Stomach smooth muscle (tissue), 2 donors: ENCODE data around the gene PSG2.
"Not testable (repeated sequence)": the region's sequence is repeated elsewhere in the genome, so short reads cannot be mapped to it uniquely, and the experiment has no call there.

Experiments used
- H3K27ac ChIP-seq: one replicate; pipeline ENCODE4 v1.7.0; 2013; ENCODE audit warnings: mild to moderate bottlenecking, low read length, inconsistent platforms
- H3K27me3 ChIP-seq, 2 donors: one replicate each; pipeline ENCODE4 v1.7.0; 2013; ENCODE audit warnings: low read length in 2 of 2; ENCODE audit not compliant: insufficient read depth in 2 of 2, control insufficient read depth in 1 of 2
- H3K36me3 ChIP-seq, 2 donors: one replicate each; pipeline ENCODE4 v1.7.0; 2013; ENCODE audit warnings: low read length in 2 of 2; ENCODE audit not compliant: control insufficient read depth in 2 of 2, insufficient read depth in 2 of 2
- H3K4me1 ChIP-seq: one replicate; pipeline ENCODE4 v1.7.0; 2013; ENCODE audit warnings: low read length; ENCODE audit not compliant: control insufficient read depth, insufficient read depth
- H3K4me3 ChIP-seq, 2 donors: one replicate each; pipeline ENCODE4 v1.7.0; 2013; ENCODE audit warnings: low read length in 2 of 2
- H3K9ac ChIP-seq, 2 donors: one replicate each; pipeline ENCODE4 v1.7.0; 2013; ENCODE audit warnings: low read length in 2 of 2, mild to moderate bottlenecking in 1 of 2
- H3K9me3 ChIP-seq, 2 donors: one replicate each; pipeline ENCODE4 v1.7.0; 2013; ENCODE audit warnings: low read length in 2 of 2; ENCODE audit not compliant: control insufficient read depth in 2 of 2
- donor health status: healthy.
- donor health status: Pancreatic carcinoma.

PSG2 gene

GRCh38 chr19:43077881-43078280 is 4.6 kb downstream of the PSG2 start:
- not testable (repeated sequence) for H3K27ac ChIP-seq, H3K4me3 ChIP-seq, H3K36me3 ChIP-seq, H3K27me3 ChIP-seq, H3K9me3 ChIP-seq, H3K9ac ChIP-seq, H3K4me1 ChIP-seq

GRCh38 chr19:43062418-43062817 is 20.1 kb downstream of the PSG2 start:
- H3K4me3 ChIP-seq, H3K36me3 ChIP-seq, H3K27ac ChIP-seq, H3K9ac ChIP-seq, H3K4me1 ChIP-seq, H3K27me3 ChIP-seq, H3K9me3 ChIP-seq: not testable (repeated sequence)

- H3K4me1 ChIP-seq, H3K27me3 ChIP-seq, H3K4me3 ChIP-seq, H3K27ac ChIP-seq, H3K36me3 ChIP-seq, H3K9me3 ChIP-seq, H3K9ac ChIP-seq: not testable (repeated sequence)
Measured at GRCh38 chr19:43061326-43061725, 21.2 kb downstream of the PSG2 start.

- not testable (repeated sequence) for H3K4me1 ChIP-seq, H3K27me3 ChIP-seq, H3K9me3 ChIP-seq, H3K9ac ChIP-seq, H3K4me3 ChIP-seq, H3K27ac ChIP-seq, H3K36me3 ChIP-seq
Measured at GRCh38 chr19:43060254-43060653, 22.2 kb downstream of the PSG2 start.

GRCh38 chr19:43059482-43059881 is 23.0 kb downstream of the PSG2 start:
- H3K36me3 ChIP-seq, H3K9ac ChIP-seq, H3K27ac ChIP-seq: not testable (repeated sequence)

GRCh38 chr19:43058440-43058839 is 24.1 kb downstream of the PSG2 start:
- H3K36me3 ChIP-seq, H3K4me1 ChIP-seq, H3K27me3 ChIP-seq, H3K9ac ChIP-seq, H3K4me3 ChIP-seq, H3K27ac ChIP-seq, H3K9me3 ChIP-seq: not testable (repeated sequence)

More at GRCh38 chr19:43059482-43059881, 23.0 kb downstream of the PSG2 start:
- H3K27me3 ChIP-seq, H3K4me1 ChIP-seq, H3K9me3 ChIP-seq, H3K4me3 ChIP-seq: not testable (repeated sequence)

GRCh38 chr19:43047966-43048365 is 34.5 kb downstream of the PSG2 start:
- not testable (repeated sequence) for H3K27me3 ChIP-seq, H3K4me1 ChIP-seq, H3K9me3 ChIP-seq, H3K27ac ChIP-seq, H3K4me3 ChIP-seq, H3K9ac ChIP-seq, H3K36me3 ChIP-seq

- not testable (repeated sequence) for H3K9ac ChIP-seq, H3K27ac ChIP-seq, H3K9me3 ChIP-seq, H3K4me3 ChIP-seq, H3K27me3 ChIP-seq, H3K4me1 ChIP-seq, H3K36me3 ChIP-seq
Measured at GRCh38 chr19:43046578-43046977, 35.9 kb downstream of the PSG2 start.

- H3K9me3 ChIP-seq, H3K27me3 ChIP-seq, H3K27ac ChIP-seq, H3K4me1 ChIP-seq, H3K36me3 ChIP-seq, H3K9ac ChIP-seq, H3K4me3 ChIP-seq: not testable (repeated sequence)
Measured at GRCh38 chr19:43043492-43044180, 38.9 kb downstream of the PSG2 start.

GRCh38 chr19:43031645-43032044 is 50.9 kb downstream of the PSG2 start:
- not testable (repeated sequence) for H3K36me3 ChIP-seq, H3K9me3 ChIP-seq, H3K9ac ChIP-seq, H3K4me3 ChIP-seq, H3K27ac ChIP-seq, H3K27me3 ChIP-seq, H3K4me1 ChIP-seq

- H3K9me3 ChIP-seq = no peaks in the 10 kb centered on the region
- no peak overlapping the region for H3K27ac ChIP-seq
- H3K36me3 ChIP-seq = no peaks in the 10 kb centered on the region
- no peak overlapping the region for H3K4me3 ChIP-seq
- H3K4me1 ChIP-seq = no peaks in the 10 kb centered on the region
- H3K9ac ChIP-seq = no peak overlapping the region
- no peaks in the 10 kb centered on the region for H3K27me3 ChIP-seq
Measured at GRCh38 chr19:43028866-43029265, 53.6 kb downstream of the PSG2 start.
